Thyroid gland (tissue), 4 donors: ENCODE results near the gene TNKS2.

Experiments
- POLR2A ChIP-seq, 2 donors: fragments of 450-650 bp; IDR thresholded peaks; one replicate each; pipeline ENCODE4 v1.6.1; 2017; ENCODE audit warnings: antibody characterized with exemption in 2 of 2, mild to moderate bottlenecking in 2 of 2, moderate library complexity in 1 of 2
- TF ChIP-seq, protein P1 (sequence below), 6 experiments: fragments of 200-600 bp in 3 of 6; fragments of 450-650 bp in 3 of 6; sonication (generic) in 3 of 6; IDR thresholded peaks; one replicate each; pipeline ENCODE4 v1.5.1; 2016 to 2019; ENCODE audit warnings: antibody characterized with exemption in 6 of 6, mild to moderate bottlenecking in 2 of 6, inconsistent platforms in 1 of 6, moderate library complexity in 1 of 6

DNA sequence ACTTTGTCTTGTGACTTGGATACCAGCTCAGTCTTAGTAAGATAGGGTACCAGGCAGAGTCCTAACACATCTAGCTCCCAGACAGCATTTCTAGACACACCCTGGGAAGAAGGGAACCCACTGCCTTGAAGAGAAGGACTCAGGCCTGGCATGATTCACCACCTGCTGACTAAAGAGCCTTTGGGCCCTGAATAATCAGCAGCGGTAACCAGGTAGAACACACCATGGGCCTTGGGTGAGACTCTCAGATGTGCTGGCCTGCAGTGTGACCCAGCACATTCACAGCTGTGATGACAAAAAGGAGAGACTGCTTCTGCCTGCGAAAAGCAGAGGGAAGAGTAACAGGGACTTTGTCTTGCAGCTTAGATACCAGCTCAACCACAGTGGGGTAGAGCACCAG lies 10.4 kb upstream of the TNKS2 start:
- TF ChIP-seq, protein P1, sequence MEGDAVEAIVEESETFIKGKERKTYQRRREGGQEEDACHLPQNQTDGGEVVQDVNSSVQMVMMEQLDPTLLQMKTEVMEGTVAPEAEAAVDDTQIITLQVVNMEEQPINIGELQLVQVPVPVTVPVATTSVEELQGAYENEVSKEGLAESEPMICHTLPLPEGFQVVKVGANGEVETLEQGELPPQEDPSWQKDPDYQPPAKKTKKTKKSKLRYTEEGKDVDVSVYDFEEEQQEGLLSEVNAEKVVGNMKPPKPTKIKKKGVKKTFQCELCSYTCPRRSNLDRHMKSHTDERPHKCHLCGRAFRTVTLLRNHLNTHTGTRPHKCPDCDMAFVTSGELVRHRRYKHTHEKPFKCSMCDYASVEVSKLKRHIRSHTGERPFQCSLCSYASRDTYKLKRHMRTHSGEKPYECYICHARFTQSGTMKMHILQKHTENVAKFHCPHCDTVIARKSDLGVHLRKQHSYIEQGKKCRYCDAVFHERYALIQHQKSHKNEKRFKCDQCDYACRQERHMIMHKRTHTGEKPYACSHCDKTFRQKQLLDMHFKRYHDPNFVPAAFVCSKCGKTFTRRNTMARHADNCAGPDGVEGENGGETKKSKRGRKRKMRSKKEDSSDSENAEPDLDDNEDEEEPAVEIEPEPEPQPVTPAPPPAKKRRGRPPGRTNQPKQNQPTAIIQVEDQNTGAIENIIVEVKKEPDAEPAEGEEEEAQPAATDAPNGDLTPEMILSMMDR (IDR thresholded peaks at IDR 0.05) = no peak
- TF ChIP-seq POLR2A (IDR thresholded peaks at IDR 0.05) = no peak
